ENCODE measurements around the gene SGO2.

GRCh38 chr2:200492656-200493055 is 33.4 kb upstream of the SGO2 start:
- TF ChIP-seq EZH2 (IDR thresholded peaks at IDR 0.05; ENCODE audit: insufficient read depth, poor library complexity, severe bottlenecking) (no peak), EZH2phosphoT487 (IDR thresholded peaks at IDR 0.05; ENCODE audit: insufficient read depth, low read depth) (no peak)
